ENCODE data around the gene CTH. TPM values are rescaled to one million over a fixed set of nuclear protein-coding genes. Genes with fewer than 3 reads are reported as not detected.
"Not testable (repeated sequence)": the region's sequence is repeated elsewhere in the genome, so short reads cannot be mapped to it uniquely, and the experiment has no call there.

The CTH gene
- total RNA-seq, 4 donors from 2014 or later: 1.7 to 4.4 (median 2.8) TPM

- Histone ChIP-seq H3K36me3 (no peaks in the 10 kb centered on the region), H3K4me1 (no peaks in the 10 kb centered on the region), H3K27ac (no peak overlapping the region), H3K27me3 (no peaks in the 10 kb centered on the region), H3K4me3 (no peak overlapping the region), H3K9me3 (no peaks in the 10 kb centered on the region)
- no peak for DNase-seq
- TF ChIP-seq CTCF (IDR thresholded peaks at IDR 0.05) (no peak), POLR2A (IDR thresholded peaks at IDR 0.05) (no peak)
These were observed 64.0 kb downstream of the CTH start for GRCh38 chr1:70475023-70475422.

GRCh38 chr1:70477090-70477489, 66.0 kb downstream of the CTH start:
- no peak for DNase-seq
- H3K4me1 ChIP-seq: no peaks in the 10 kb centered on the region

GRCh38 chr1:70477905-70478304, 66.8 kb downstream of the CTH start:
- H3K4me1 ChIP-seq, H3K9me3 ChIP-seq, DNase-seq, H3K36me3 ChIP-seq, H3K4me3 ChIP-seq, H3K27me3 ChIP-seq, H3K27ac ChIP-seq: not testable (repeated sequence)

More at GRCh38 chr1:70477090-70477489, 66.0 kb downstream of the CTH start:
- TF ChIP-seq CTCF (IDR thresholded peaks at IDR 0.05) (no peak), POLR2A (IDR thresholded peaks at IDR 0.05) (no peak)
- Histone ChIP-seq H3K4me3 (no peak overlapping the region), H3K27me3 (no peaks in the 10 kb centered on the region), H3K36me3 (no peaks in the 10 kb centered on the region), H3K27ac (no peak overlapping the region), H3K9me3 (no peaks in the 10 kb centered on the region)

GRCh38 chr1:70483342-70483741, 72.3 kb downstream of the CTH start:
- Histone ChIP-seq H3K27me3 (no peaks in the 10 kb centered on the region), H3K4me1 (no peaks in the 10 kb centered on the region), H3K27ac (no peak overlapping the region), H3K9me3 (no peaks in the 10 kb centered on the region), H3K4me3 (no peak overlapping the region), H3K36me3 (no peaks in the 10 kb centered on the region)
- TF ChIP-seq CTCF (IDR thresholded peaks at IDR 0.05) (no peak), POLR2A (IDR thresholded peaks at IDR 0.05) (no peak)
- DNase-seq: no peak

GRCh38 chr1:70485624-70486023, 74.6 kb downstream of the CTH start:
- TF ChIP-seq POLR2A (IDR thresholded peaks at IDR 0.05) (no peak), CTCF (IDR thresholded peaks at IDR 0.05) (no peak)
- DNase-seq: no peak
- Histone ChIP-seq H3K4me1 (no peaks in the 10 kb centered on the region), H3K9me3 (no peaks in the 10 kb centered on the region), H3K36me3 (no peaks in the 10 kb centered on the region), H3K27ac (no peak overlapping the region), H3K4me3 (no peak overlapping the region), H3K27me3 (no peaks in the 10 kb centered on the region)

- no peak overlapping the region for H3K27ac ChIP-seq
- no peak for DNase-seq
These were observed 75.8 kb downstream of the CTH start for GRCh38 chr1:70486676-70487458.

More at GRCh38 chr1:70486676-70487458, 75.8 kb downstream of the CTH start:
- Histone ChIP-seq H3K27me3 (no peaks in the 10 kb centered on the region), H3K9me3 (no peaks in the 10 kb centered on the region), H3K36me3 (no peaks in the 10 kb centered on the region), H3K4me3 (no peak overlapping the region), H3K4me1 (no peaks in the 10 kb centered on the region)
- TF ChIP-seq CTCF (IDR thresholded peaks at IDR 0.05) (no peak), POLR2A (IDR thresholded peaks at IDR 0.05) (no peak)
